Muscle layer of duodenum (tissue), 2 donors: ENCODE results near the gene CD46.

Experiments
- H3K27ac ChIP-seq: one replicate; pipeline ENCODE4 v1.7.0; 2013; ENCODE audit warnings: mild to moderate bottlenecking, low read length
- H3K27me3 ChIP-seq: one replicate; pipeline ENCODE4 v1.7.0; 2013; ENCODE audit warnings: low read depth, mild to moderate bottlenecking, control low read depth, low read length
- H3K36me3 ChIP-seq, 2 donors: one replicate each; pipeline ENCODE4 v1.7.0; 2013; ENCODE audit warnings: low read length in 2 of 2, control low read depth in 1 of 2, mild to moderate bottlenecking in 1 of 2; ENCODE audit not compliant: insufficient read depth in 2 of 2, control insufficient read depth in 1 of 2
- H3K4me1 ChIP-seq, 2 donors: one replicate each; pipeline ENCODE4 v1.7.0; 2013; ENCODE audit warnings: low read length in 2 of 2, mild to moderate bottlenecking in 2 of 2, control low read depth in 1 of 2, moderate library complexity in 1 of 2; ENCODE audit not compliant: insufficient read depth in 2 of 2, control insufficient read depth in 1 of 2
- H3K4me3 ChIP-seq, 2 donors: one replicate each; pipeline ENCODE4 v1.7.0; 2013; ENCODE audit warnings: low read length in 2 of 2, low read depth in 1 of 2, mild to moderate bottlenecking in 1 of 2
- H3K9me3 ChIP-seq, 2 donors: one replicate each; pipeline ENCODE4 v1.7.0; 2013; ENCODE audit warnings: low read length in 2 of 2, control low read depth in 1 of 2, mild to moderate bottlenecking in 1 of 2; ENCODE audit not compliant: control insufficient read depth in 1 of 2
- donor health status: healthy.

Gene CD46

DNA sequence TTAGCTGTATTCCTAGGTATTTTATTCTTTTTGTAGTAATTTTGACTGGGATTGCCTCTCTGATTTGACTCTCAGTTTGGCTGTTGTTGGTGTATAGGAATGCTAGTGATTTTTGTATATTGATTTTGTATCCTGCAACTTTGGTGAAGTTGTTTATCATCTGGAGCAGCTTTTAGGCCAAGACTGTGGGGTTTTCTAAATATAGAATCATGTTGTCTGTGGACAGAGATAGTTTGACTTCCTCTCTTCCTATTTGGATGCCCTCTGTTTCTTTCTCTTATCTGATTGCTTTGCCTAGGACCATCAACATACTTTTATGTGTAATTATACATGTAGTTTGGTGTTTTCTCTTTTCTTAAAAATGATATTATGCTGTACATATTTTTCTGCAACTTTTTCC lies 27.2 kb downstream of the CD46 start:
- peaks cover 6 to 19% of the 10 kb centered on the region in 2 donors for H3K36me3 ChIP-seq
- H3K9me3 ChIP-seq: no peaks in the 10 kb centered on the region
- H3K27me3 ChIP-seq: no peaks in the 10 kb centered on the region
- no peaks in the 10 kb centered on the region for H3K4me1 ChIP-seq
- H3K4me3 ChIP-seq: no peak overlapping the region
- no peak overlapping the region for H3K27ac ChIP-seq

- no peak overlapping the region for H3K4me3 ChIP-seq
- no peaks in the 10 kb centered on the region for H3K4me1 ChIP-seq
- H3K36me3 ChIP-seq: peaks cover 21 to 29% of the 10 kb centered on the region in 2 donors
- no peaks in the 10 kb centered on the region for H3K9me3 ChIP-seq
- H3K27me3 ChIP-seq: no peaks in the 10 kb centered on the region
- no peak overlapping the region for H3K27ac ChIP-seq
These were observed 29.5 kb downstream of the CD46 start for GRCh38 chr1:207781312-207781711.

GRCh38 chr1:207787776-207788175 lies 35.9 kb downstream of the CD46 start:
- H3K36me3 ChIP-seq: peaks cover 21 to 31% of the 10 kb centered on the region in 2 donors
- no peaks in the 10 kb centered on the region for H3K9me3 ChIP-seq
- H3K27ac ChIP-seq: no peak overlapping the region
- no peak overlapping the region for H3K4me3 ChIP-seq
- H3K27me3 ChIP-seq: no peaks in the 10 kb centered on the region
- peaks cover 0 to 5% of the 10 kb centered on the region in 2 donors for H3K4me1 ChIP-seq

GRCh38 chr1:207789386-207789785 lies 37.5 kb downstream of the CD46 start:
- Histone ChIP-seq H3K27me3 (no peaks in the 10 kb centered on the region), H3K4me3 (no peak overlapping the region), H3K36me3 (peaks cover 26 to 29% of the 10 kb centered on the region in 2 donors), H3K27ac (no peak overlapping the region), H3K9me3 (no peaks in the 10 kb centered on the region), H3K4me1 (peaks cover 0 to 5% of the 10 kb centered on the region in 2 donors)

DNA sequence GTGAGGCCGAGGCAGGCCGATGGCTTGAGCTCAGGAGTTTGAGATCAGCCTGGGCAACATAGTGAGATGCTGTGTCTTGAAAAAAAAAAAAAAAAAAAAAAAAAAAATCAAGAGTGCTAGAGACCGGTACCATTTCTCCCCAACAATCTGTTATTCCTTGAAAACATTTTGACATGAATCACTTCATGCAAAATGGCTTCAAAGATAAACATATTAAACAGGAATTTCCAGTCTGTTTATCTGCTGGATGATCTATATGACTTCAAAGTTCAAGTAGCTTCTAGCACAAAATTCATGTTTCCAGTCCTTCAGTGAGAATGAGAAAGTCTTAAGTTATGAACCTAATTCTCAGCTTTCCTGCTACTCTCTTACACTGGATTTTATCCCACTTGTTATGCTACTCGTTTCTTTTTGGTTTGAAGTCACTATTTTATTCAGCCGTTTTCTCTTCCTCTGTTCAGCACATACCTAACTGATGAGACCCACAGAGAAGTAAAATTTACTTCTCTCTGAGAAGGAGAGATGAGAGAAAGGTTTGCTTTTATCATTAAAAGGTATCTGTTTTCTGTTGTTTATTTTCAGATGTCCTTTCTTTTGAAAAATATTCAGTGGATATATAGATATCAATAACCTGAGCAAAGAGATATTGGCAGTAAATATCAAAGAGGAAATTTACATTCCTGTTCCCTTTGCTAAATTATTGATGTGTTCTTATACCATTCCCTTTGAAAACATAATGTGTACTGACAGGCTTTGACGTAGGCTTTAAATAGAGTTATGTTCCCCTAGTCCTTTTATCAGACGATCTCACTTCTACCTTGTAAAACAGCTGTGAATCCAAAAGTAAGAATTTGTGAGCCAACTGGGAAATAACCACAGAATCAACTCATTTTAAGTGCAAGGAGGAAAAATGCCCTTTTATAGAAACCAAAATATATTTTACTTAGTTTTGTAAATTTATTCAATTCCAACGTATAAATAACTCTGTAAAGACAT lies 38.2 kb downstream of the CD46 start:
- H3K4me3 ChIP-seq: no peak overlapping the region
- H3K27me3 ChIP-seq: no peaks in the 10 kb centered on the region
- H3K27ac ChIP-seq: no peak overlapping the region
- H3K4me1 ChIP-seq: peaks cover 0 to 5% of the 10 kb centered on the region in 2 donors
- peaks cover 26 to 30% of the 10 kb centered on the region in 2 donors for H3K36me3 ChIP-seq
- H3K9me3 ChIP-seq: no peaks in the 10 kb centered on the region

DNA sequence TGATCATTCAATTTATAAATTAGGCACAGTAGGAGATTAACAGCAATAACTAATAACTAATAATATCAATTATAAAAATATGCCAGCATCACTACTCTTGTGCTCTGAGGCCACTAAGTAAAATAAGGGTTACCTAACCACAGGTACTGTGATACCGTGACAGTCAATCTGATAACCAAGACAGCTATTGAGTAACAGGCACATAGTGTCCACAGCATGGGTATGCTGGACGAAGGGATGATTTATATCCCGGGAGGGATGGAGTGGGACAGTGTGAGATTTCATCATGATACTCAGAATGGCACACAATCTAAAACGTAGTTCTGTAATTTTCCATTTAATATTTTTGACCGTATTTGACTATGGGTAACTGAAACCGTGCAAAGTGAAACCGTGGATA lies 39.4 kb downstream of the CD46 start:
- H3K9me3 ChIP-seq: no peaks in the 10 kb centered on the region
- H3K4me1 ChIP-seq: peaks cover 0 to 5% of the 10 kb centered on the region in 2 donors
- no peak overlapping the region for H3K27ac ChIP-seq
- peaks cover 15 to 22% of the 10 kb centered on the region in 2 donors for H3K36me3 ChIP-seq
- no peak overlapping the region for H3K4me3 ChIP-seq
- no peaks in the 10 kb centered on the region for H3K27me3 ChIP-seq

GRCh38 chr1:207793327-207793726 lies 41.5 kb downstream of the CD46 start:
- Histone ChIP-seq H3K36me3 (peaks cover 8 to 15% of the 10 kb centered on the region in 2 donors), H3K27me3 (no peaks in the 10 kb centered on the region), H3K4me3 (no peak overlapping the region), H3K27ac (no peak overlapping the region), H3K4me1 (peaks cover 0 to 5% of the 10 kb centered on the region in 2 donors), H3K9me3 (no peaks in the 10 kb centered on the region)

- Histone ChIP-seq H3K4me3 (no peak overlapping the region), H3K36me3 (peaks cover 8 to 15% of the 10 kb centered on the region in 2 donors), H3K9me3 (no peaks in the 10 kb centered on the region), H3K27me3 (no peaks in the 10 kb centered on the region), H3K27ac (no peak overlapping the region), H3K4me1 (peaks cover 4 to 5% of the 10 kb centered on the region in 2 donors)
These were observed 43.0 kb downstream of the CD46 start for GRCh38 chr1:207794861-207795260.

- no peaks in the 10 kb centered on the region for H3K27me3 ChIP-seq
- peaks cover 0 to 10% of the 10 kb centered on the region in 2 donors for H3K4me1 ChIP-seq
- H3K9me3 ChIP-seq: no peaks in the 10 kb centered on the region
- H3K36me3 ChIP-seq: peaks cover 17 to 31% of the 10 kb centered on the region in 2 donors
- H3K27ac ChIP-seq: peak overlapping the region; percentile 14
- H3K4me3 ChIP-seq: no peak overlapping the region
These were observed 45.5 kb downstream of the CD46 start for GRCh38 chr1:207797229-207797973.

DNA sequence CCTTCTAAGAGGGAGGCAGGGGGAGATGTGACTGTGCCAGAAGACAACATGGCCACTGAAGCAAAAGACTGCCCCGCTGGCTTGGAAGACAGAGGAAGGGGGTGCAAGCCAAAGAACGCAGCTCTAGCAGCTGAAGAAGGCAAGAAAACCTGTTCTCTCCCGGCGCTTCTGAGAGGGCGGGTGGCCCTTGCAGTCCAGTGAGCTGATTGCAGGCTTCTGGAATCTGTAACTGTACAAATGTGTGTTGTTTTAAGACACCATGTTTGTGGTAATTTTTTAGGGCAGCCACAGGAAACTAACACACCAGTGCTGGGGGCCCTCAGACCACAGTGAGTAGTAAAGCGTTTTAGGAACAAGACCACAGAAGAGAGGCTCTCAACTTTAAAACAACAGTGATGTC lies 47.0 kb downstream of the CD46 start:
- no peaks in the 10 kb centered on the region for H3K9me3 ChIP-seq
- peaks cover 0 to 13% of the 10 kb centered on the region in 2 donors for H3K4me1 ChIP-seq
- no peak overlapping the region for H3K4me3 ChIP-seq
- no peak overlapping the region for H3K27ac ChIP-seq
- no peaks in the 10 kb centered on the region for H3K27me3 ChIP-seq
- peaks cover 30 to 39% of the 10 kb centered on the region in 2 donors for H3K36me3 ChIP-seq

- Histone ChIP-seq H3K4me3 (no peak overlapping the region), H3K36me3 (peaks cover 33 to 40% of the 10 kb centered on the region in 2 donors), H3K27me3 (no peaks in the 10 kb centered on the region), H3K9me3 (no peaks in the 10 kb centered on the region), H3K4me1 (peaks cover 0 to 16% of the 10 kb centered on the region in 2 donors), H3K27ac (no peak overlapping the region)
These were observed 48.3 kb downstream of the CD46 start for GRCh38 chr1:207799989-207800648.
